WTC11 (cell line): ENCODE measurements around the gene SMYD3.

Experiments used
- ATF1 ChIP-seq: sonication (generic); formaldehyde crosslinking; IDR thresholded peaks from 2 replicates; pipeline ENCODE4 v1.8.1; 2023; ENCODE audit warnings: mild to moderate bottlenecking, moderate library complexity, missing genetic modification reagents
- CBFB ChIP-seq: sonication (generic); formaldehyde crosslinking; IDR thresholded peaks from 2 replicates; pipeline ENCODE4 v1.8.1; 2022; ENCODE audit warnings: mild to moderate bottlenecking, low read depth, missing genetic modification reagents
- CTCF ChIP-seq: fragments of 200-600 bp; IDR thresholded peaks from 2 replicates; pipeline ENCODE4 v1.8.0; 2022; ENCODE audit warnings: antibody characterized with exemption
- ETV6 ChIP-seq: sonication (generic); formaldehyde crosslinking; IDR thresholded peaks from 2 replicates; pipeline ENCODE4 v1.8.1; 2022; ENCODE audit warnings: mild to moderate bottlenecking, missing genetic modification reagents
- SMAD3 ChIP-seq: sonication (generic); formaldehyde crosslinking; IDR thresholded peaks from 2 replicates; pipeline ENCODE4 v1.8.0; 2022; ENCODE audit warnings: missing genetic modification reagents, mild to moderate bottlenecking, borderline replicate concordance
- USF2 ChIP-seq: sonication (generic); formaldehyde crosslinking; IDR thresholded peaks from 2 replicates; pipeline ENCODE4 v1.8.1; 2023; ENCODE audit warnings: mild to moderate bottlenecking, missing genetic modification reagents, moderate library complexity
- ZBTB21 ChIP-seq: sonication (generic); formaldehyde crosslinking; IDR thresholded peaks from 2 replicates; pipeline ENCODE4 v1.8.1; 2023; ENCODE audit warnings: mild to moderate bottlenecking, missing genetic modification reagents, borderline replicate concordance

GRCh38 chr1:246492611-246493245, 14.4 kb downstream of the SMYD3 start:
- TF ChIP-seq CTCF: peak; percentile 40; the same call in 1 of the 2 replicates
- TF ChIP-seq SMAD3 (CRISPR knock-in tag): no peak
- no peak for TF ChIP-seq CBFB (CRISPR knock-in tag)
- no peak for TF ChIP-seq ETV6 (CRISPR knock-in tag)
- TF ChIP-seq USF2 (CRISPR knock-in tag): no peak
- no peak for TF ChIP-seq ATF1 (CRISPR knock-in tag)
- TF ChIP-seq ZBTB21 (CRISPR knock-in tag): no peak
